GM23338 (cell line): ENCODE measurements around the gene PPP6R2. TPM values are rescaled to one million over a fixed set of nuclear protein-coding genes. Genes with fewer than 3 reads are reported as not detected.

Experiments used
- EZH2phosphoT487 ChIP-seq: fragments of 200-600 bp; sonication (generic); IDR thresholded peaks from one replicate; pipeline ENCODE4 v1.8.1; 2018; ENCODE audit warnings: antibody characterized with exemption; ENCODE audit not compliant: unreplicated experiment
- JUNB ChIP-seq: IDR thresholded peaks from one replicate; pipeline ENCODE4 v1.6.1; 2016; ENCODE audit warnings: antibody characterized with exemption; ENCODE audit not compliant: unreplicated experiment
- POLR2AphosphoS5 ChIP-seq: IDR thresholded peaks from 2 replicates; pipeline ENCODE4 v1.6.1; 2016; ENCODE audit warnings: antibody characterized with exemption, low read depth
- STAT1 ChIP-seq: IDR thresholded peaks from one replicate; pipeline ENCODE4 v1.6.1; 2016; ENCODE audit warnings: antibody characterized with exemption; ENCODE audit not compliant: unreplicated experiment
- ZNF331 ChIP-seq: fragments of 250-450 bp; sonication (Bioruptor Pico); IDR thresholded peaks from 2 replicates; pipeline ENCODE4 v1.5.0; 2020; ENCODE audit warnings: low read depth, mild to moderate bottlenecking, moderate library complexity
- polyA plus RNA-seq: library from polyadenylated mRNA; unstranded; fragments of >200 nt; fragmentation: Nextera tagmentation; extraction: Ambion mirVana; gene quantifications from 2 replicates; pipeline ENCODE4 v1.2.1, GENCODE V29; 2016
- total RNA-seq: library from RNA; depleted of rRNA; stranded (reverse); fragments of >200 nt; shearing (Covaris generic); gene quantifications from 2 replicates; pipeline ENCODE4 v1.2.3, GENCODE V29; 2014
- TF ChIP-seq, protein P1 (sequence below): fragments of 250-450 bp; sonication (Bioruptor Pico); IDR thresholded peaks from 2 replicates; pipeline ENCODE4 v1.5.0; 2020; ENCODE audit warnings: mild to moderate bottlenecking, moderate library complexity
- TF ChIP-seq, protein P2 (sequence below), 2 experiments: fragments of 200-600 bp in 1 of 2; sonication (generic) in 1 of 2; conservative IDR thresholded peaks; 2 replicates each; pipeline versions ENCODE4 v1.5.1 to v1.6.1; 2016 to 2017; ENCODE audit warnings: antibody characterized with exemption in 2 of 2, low read depth in 2 of 2, mild to moderate bottlenecking in 2 of 2, moderate library complexity in 1 of 2
- TF ChIP-seq, protein P3 (sequence below): IDR thresholded peaks from one replicate; pipeline ENCODE4 v1.6.1; 2018; ENCODE audit warnings: antibody characterized with exemption; ENCODE audit not compliant: unreplicated experiment

PPP6R2 gene
- total and polyA plus RNA-seq, 2 experiments from 2014 or later = 11.9 to 45.8 TPM

DNA sequence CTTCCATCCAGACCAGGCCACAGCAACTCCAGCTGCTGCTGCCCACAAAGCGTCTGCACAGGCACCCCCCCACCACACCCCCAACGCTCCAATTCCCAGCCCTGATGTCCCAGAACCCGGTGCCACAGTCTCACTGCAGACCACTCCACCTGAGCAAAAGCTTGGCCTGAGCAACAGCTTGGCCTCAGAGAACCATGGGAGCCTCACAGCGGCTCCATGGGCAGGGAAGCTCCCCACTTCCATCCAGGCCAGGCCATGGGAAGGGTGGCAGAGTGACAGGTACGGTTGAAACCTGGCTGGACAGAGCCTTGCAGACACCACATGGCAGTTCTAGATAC, 48.8 kb upstream of the PPP6R2 start (continued):
- TF ChIP-seq, protein P1, sequence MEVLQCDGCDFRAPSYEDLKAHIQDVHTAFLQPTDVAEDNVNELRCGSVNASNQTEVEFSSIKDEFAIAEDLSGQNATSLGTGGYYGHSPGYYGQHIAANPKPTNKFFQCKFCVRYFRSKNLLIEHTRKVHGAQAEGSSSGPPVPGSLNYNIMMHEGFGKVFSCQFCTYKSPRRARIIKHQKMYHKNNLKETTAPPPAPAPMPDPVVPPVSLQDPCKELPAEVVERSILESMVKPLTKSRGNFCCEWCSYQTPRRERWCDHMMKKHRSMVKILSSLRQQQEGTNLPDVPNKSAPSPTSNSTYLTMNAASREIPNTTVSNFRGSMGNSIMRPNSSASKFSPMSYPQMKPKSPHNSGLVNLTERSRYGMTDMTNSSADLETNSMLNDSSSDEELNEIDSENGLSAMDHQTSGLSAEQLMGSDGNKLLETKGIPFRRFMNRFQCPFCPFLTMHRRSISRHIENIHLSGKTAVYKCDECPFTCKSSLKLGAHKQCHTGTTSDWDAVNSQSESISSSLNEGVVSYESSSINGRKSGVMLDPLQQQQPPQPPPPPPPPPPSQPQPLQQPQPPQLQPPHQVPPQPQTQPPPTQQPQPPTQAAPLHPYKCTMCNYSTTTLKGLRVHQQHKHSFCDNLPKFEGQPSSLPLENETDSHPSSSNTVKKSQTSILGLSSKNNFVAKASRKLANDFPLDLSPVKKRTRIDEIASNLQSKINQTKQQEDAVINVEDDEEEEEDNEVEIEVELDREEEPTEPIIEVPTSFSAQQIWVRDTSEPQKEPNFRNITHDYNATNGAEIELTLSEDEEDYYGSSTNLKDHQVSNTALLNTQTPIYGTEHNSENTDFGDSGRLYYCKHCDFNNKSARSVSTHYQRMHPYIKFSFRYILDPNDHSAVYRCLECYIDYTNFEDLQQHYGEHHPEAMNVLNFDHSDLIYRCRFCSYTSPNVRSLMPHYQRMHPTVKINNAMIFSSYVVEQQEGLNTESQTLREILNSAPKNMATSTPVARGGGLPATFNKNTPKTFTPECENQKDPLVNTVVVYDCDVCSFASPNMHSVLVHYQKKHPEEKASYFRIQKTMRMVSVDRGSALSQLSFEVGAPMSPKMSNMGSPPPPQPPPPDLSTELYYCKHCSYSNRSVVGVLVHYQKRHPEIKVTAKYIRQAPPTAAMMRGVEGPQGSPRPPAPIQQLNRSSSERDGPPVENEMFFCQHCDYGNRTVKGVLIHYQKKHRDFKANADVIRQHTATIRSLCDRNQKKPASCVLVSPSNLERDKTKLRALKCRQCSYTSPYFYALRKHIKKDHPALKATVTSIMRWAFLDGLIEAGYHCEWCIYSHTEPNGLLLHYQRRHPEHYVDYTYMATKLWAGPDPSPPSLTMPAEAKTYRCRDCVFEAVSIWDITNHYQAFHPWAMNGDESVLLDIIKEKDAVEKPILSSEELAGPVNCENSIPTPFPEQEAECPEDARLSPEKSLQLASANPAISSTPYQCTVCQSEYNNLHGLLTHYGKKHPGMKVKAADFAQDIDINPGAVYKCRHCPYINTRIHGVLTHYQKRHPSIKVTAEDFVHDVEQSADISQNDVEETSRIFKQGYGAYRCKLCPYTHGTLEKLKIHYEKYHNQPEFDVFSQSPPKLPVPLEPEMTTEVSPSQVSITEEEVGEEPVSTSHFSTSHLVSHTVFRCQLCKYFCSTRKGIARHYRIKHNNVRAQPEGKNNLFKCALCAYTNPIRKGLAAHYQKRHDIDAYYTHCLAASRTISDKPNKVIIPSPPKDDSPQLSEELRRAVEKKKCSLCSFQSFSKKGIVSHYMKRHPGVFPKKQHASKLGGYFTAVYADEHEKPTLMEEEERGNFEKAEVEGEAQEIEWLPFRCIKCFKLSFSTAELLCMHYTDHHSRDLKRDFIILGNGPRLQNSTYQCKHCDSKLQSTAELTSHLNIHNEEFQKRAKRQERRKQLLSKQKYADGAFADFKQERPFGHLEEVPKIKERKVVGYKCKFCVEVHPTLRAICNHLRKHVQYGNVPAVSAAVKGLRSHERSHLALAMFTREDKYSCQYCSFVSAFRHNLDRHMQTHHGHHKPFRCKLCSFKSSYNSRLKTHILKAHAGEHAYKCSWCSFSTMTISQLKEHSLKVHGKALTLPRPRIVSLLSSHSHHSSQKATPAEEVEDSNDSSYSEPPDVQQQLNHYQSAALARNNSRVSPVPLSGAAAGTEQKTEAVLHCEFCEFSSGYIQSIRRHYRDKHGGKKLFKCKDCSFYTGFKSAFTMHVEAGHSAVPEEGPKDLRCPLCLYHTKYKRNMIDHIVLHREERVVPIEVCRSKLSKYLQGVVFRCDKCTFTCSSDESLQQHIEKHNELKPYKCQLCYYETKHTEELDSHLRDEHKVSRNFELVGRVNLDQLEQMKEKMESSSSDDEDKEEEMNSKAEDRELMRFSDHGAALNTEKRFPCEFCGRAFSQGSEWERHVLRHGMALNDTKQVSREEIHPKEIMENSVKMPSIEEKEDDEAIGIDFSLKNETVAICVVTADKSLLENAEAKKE (CRISPR knock-in tag) = no peak
- TF ChIP-seq JUNB = no peak
- TF ChIP-seq ZNF331 (CRISPR knock-in tag) = no peak
- no peak for TF ChIP-seq POLR2AphosphoS5
- no peak for TF ChIP-seq STAT1
- TF ChIP-seq, protein P2, sequence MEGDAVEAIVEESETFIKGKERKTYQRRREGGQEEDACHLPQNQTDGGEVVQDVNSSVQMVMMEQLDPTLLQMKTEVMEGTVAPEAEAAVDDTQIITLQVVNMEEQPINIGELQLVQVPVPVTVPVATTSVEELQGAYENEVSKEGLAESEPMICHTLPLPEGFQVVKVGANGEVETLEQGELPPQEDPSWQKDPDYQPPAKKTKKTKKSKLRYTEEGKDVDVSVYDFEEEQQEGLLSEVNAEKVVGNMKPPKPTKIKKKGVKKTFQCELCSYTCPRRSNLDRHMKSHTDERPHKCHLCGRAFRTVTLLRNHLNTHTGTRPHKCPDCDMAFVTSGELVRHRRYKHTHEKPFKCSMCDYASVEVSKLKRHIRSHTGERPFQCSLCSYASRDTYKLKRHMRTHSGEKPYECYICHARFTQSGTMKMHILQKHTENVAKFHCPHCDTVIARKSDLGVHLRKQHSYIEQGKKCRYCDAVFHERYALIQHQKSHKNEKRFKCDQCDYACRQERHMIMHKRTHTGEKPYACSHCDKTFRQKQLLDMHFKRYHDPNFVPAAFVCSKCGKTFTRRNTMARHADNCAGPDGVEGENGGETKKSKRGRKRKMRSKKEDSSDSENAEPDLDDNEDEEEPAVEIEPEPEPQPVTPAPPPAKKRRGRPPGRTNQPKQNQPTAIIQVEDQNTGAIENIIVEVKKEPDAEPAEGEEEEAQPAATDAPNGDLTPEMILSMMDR (conservative IDR thresholded peaks at IDR 0.05; ENCODE audit: low read depth in 2 of 2) = no peak
- TF ChIP-seq EZH2phosphoT487 = no peak
- TF ChIP-seq, protein P3, sequence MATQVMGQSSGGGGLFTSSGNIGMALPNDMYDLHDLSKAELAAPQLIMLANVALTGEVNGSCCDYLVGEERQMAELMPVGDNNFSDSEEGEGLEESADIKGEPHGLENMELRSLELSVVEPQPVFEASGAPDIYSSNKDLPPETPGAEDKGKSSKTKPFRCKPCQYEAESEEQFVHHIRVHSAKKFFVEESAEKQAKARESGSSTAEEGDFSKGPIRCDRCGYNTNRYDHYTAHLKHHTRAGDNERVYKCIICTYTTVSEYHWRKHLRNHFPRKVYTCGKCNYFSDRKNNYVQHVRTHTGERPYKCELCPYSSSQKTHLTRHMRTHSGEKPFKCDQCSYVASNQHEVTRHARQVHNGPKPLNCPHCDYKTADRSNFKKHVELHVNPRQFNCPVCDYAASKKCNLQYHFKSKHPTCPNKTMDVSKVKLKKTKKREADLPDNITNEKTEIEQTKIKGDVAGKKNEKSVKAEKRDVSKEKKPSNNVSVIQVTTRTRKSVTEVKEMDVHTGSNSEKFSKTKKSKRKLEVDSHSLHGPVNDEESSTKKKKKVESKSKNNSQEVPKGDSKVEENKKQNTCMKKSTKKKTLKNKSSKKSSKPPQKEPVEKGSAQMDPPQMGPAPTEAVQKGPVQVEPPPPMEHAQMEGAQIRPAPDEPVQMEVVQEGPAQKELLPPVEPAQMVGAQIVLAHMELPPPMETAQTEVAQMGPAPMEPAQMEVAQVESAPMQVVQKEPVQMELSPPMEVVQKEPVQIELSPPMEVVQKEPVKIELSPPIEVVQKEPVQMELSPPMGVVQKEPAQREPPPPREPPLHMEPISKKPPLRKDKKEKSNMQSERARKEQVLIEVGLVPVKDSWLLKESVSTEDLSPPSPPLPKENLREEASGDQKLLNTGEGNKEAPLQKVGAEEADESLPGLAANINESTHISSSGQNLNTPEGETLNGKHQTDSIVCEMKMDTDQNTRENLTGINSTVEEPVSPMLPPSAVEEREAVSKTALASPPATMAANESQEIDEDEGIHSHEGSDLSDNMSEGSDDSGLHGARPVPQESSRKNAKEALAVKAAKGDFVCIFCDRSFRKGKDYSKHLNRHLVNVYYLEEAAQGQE = no peak
